ENCODE results near the gene CPHXL2. TPM values are rescaled to one million over a fixed set of nuclear protein-coding genes. Genes with fewer than 3 reads are reported as not detected.

Gene CPHXL2
- total and polyA plus RNA-seq, 2 donors (not counting 1 experiment from before 2014, with no cell fraction given): not detected

GRCh38 chr16:75644240-75645012 lies 32.4 kb downstream of the CPHXL2 start:
- 93% methylated on average over 2 of the region's 7 CpGs for WGBS (ENCODE audit: insufficient coverage)
- H2AFZ ChIP-seq (ENCODE audit: insufficient read depth, low read depth, low read length, poor library complexity, severe bottlenecking): no peak overlapping the region
- TF ChIP-seq CTCF (IDR thresholded peaks at IDR 0.05) (no peak), EZH2 (IDR thresholded peaks at IDR 0.05; ENCODE audit: borderline replicate concordance, insufficient read depth, low read depth, low read length, poor library complexity, severe bottlenecking) (no peak)
- Mint-ChIP-seq H3K4me3 (peak overlapping the region; percentile 49), H3K9me3 (ENCODE audit: insufficient read depth) (no peaks in the 10 kb centered on the region), H3K27me3 (no peaks in the 10 kb centered on the region), H3K27ac (peak overlapping the region; percentile 23), H3K4me1 (peaks cover 29% of the 10 kb centered on the region)
- no peak overlapping the region for H3K9ac ChIP-seq (ENCODE audit: low read length)
- H3K27ac ChIP-seq (ENCODE audit: low read length in 2 of 2): no peak overlapping the region
- no peaks in the 10 kb centered on the region for H3K9me3 ChIP-seq (ENCODE audit: control extremely low read depth in 1 of 3, control insufficient read depth in 2 of 3, insufficient read depth in 1 of 3, low read length in 2 of 3)
- POLR2A ChIA-PET: interaction anchor here (1.0 kb wide), 1 partner anchor 22 kb away, joined by 3 read pairs; the partner anchor contains the start of gene ADAT1
- intact Hi-C loops (cut with micrococcal nuclease): loop anchor here (5.0 kb wide), 2 partner anchors 262 to 977 kb away; partner anchors contain the start of gene RFWD3
- peaks cover 26 to 27% of the 10 kb centered on the region in 2 donors for H3K4me1 ChIP-seq (ENCODE audit: control insufficient read depth in 2 of 2, insufficient read depth in 2 of 2, low read length in 2 of 2)
- H3K4me3 ChIP-seq (ENCODE audit: control extremely low read depth in 1 of 5, extremely low read depth in 1 of 5, insufficient read depth in 1 of 5, low read depth in 2 of 5, low read length in 4 of 5): no peak overlapping the region
- CTCF ChIA-PET: interaction anchor here (1.4 kb wide), 1 partner anchor 119 kb away, joined by 4 read pairs; no protein-coding TSS in a partner anchor
- peak; percentile 40 for DNase-seq
- no peaks in the 10 kb centered on the region for H3K27me3 ChIP-seq (replicated peaks in 1 of 4; ENCODE audit: control extremely low read depth in 1 of 4, control insufficient read depth in 3 of 4, insufficient read depth in 4 of 4, low read length in 3 of 4)
- peaks cover 86% of the 10 kb centered on the region for H3K79me2 ChIP-seq (ENCODE audit: control insufficient read depth, insufficient read depth, low read length)
- peaks cover 21 to 58% of the 10 kb centered on the region in 2 experiments for H3K36me3 ChIP-seq (replicated peaks in 1 of 2; ENCODE audit: control extremely low read depth in 1 of 2, control insufficient read depth in 1 of 2, extremely low read depth in 1 of 2, insufficient read depth in 2 of 2, low read length in 1 of 2)
- H4K20me1 ChIP-seq (ENCODE audit: control insufficient read depth, insufficient read depth, low read length, poor library complexity, severe bottlenecking): peaks cover 59% of the 10 kb centered on the region
- ATAC-seq (ENCODE audit: low read depth): no peak
- no peak overlapping the region for H3K4me2 ChIP-seq (replicated peaks; ENCODE audit: low read depth, low read length, poor library complexity, severe bottlenecking)

- no peaks in the 10 kb centered on the region for H3K9me3 Mint-ChIP-seq (ENCODE audit: insufficient read depth)
- H3K4me1 Mint-ChIP-seq: peaks cover 18% of the 10 kb centered on the region
- Histone ChIP-seq H3K9ac (ENCODE audit: low read length) (no peak overlapping the region), H3K4me3 (ENCODE audit: control extremely low read depth in 1 of 5, extremely low read depth in 1 of 5, insufficient read depth in 1 of 5, low read depth in 2 of 5, low read length in 4 of 5) (no peak overlapping the region), H3K36me3 (replicated peaks in 1 of 2; ENCODE audit: control extremely low read depth in 1 of 2, control insufficient read depth in 1 of 2, extremely low read depth in 1 of 2, insufficient read depth in 2 of 2, low read length in 1 of 2) (peaks cover 28 to 77% of the 10 kb centered on the region in 2 experiments), H3K4me2 (replicated peaks; ENCODE audit: low read depth, low read length, poor library complexity, severe bottlenecking) (no peak overlapping the region), H3K9me3 (ENCODE audit: control extremely low read depth in 1 of 3, control insufficient read depth in 2 of 3, insufficient read depth in 1 of 3, low read length in 2 of 3) (no peaks in the 10 kb centered on the region), H3K27ac (ENCODE audit: low read length in 2 of 2) (no peak overlapping the region), H2AFZ (ENCODE audit: insufficient read depth, low read depth, low read length, poor library complexity, severe bottlenecking) (no peak overlapping the region), H4K20me1 (ENCODE audit: control insufficient read depth, insufficient read depth, low read length, poor library complexity, severe bottlenecking) (peaks cover 68% of the 10 kb centered on the region), H3K4me1 (ENCODE audit: control insufficient read depth in 2 of 2, insufficient read depth in 2 of 2, low read length in 2 of 2) (peaks cover 12 to 13% of the 10 kb centered on the region in 2 donors), H3K79me2 (ENCODE audit: control insufficient read depth, insufficient read depth, low read length) (peaks cover 64% of the 10 kb centered on the region), H3K27me3 (replicated peaks in 1 of 4; ENCODE audit: control extremely low read depth in 1 of 4, control insufficient read depth in 3 of 4, insufficient read depth in 4 of 4, low read length in 3 of 4) (no peaks in the 10 kb centered on the region)
- TF ChIP-seq EZH2 (IDR thresholded peaks at IDR 0.05; ENCODE audit: borderline replicate concordance, insufficient read depth, low read depth, low read length, poor library complexity, severe bottlenecking) (no peak), CTCF (IDR thresholded peaks at IDR 0.05) (no peak)
- no peaks in the 10 kb centered on the region for H3K27me3 Mint-ChIP-seq
- no peak for ATAC-seq (ENCODE audit: low read depth)
- no peak overlapping the region for H3K4me3 Mint-ChIP-seq
- ChIA-PET POLR2A (no interaction called here), CTCF (no interaction called here)
- 100% methylated on average over 1 of the region's 6 CpGs for WGBS (ENCODE audit: insufficient coverage)
- no peak for DNase-seq
- intact Hi-C loops (cut with micrococcal nuclease): no loop called here
- H3K27ac Mint-ChIP-seq: no peak overlapping the region
Observed at GRCh38 chr16:75640598-75640997, 36.2 kb downstream of the CPHXL2 start.

Data from B cell (primary cell).